ENCODE measurements around the gene RAPGEF6. TPM values are rescaled to one million over a fixed set of nuclear protein-coding genes. Genes with fewer than 3 reads are reported as not detected.

RAPGEF6 gene
- total and polyA plus RNA-seq, 2 experiments from 2014 or later = 9.5 to 20.3 TPM

DNA sequence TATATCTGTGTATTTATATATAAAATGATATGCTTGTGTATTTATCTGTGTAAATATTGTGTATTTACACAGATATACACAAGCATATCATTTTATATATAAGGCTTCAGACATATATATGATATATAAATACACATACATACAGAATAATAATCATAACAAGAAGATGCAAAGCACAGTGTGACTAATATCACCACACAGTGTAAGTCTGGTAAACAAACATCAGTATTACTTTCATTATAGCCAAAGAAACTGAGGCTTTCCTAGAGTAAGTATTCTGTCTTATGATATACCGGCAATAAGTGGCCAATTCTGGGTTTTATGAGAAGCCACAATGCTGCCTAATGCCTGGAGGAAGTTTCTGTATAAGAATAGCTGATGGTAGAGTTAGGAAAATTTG lies 29.9 kb upstream of the RAPGEF6 start:
- Histone ChIP-seq H3K27me3 (ENCODE audit: insufficient read depth) (no peaks in the 10 kb centered on the region), H3K27ac (ENCODE audit: low read depth) (no peak overlapping the region), H4K20me1 (replicated peaks; ENCODE audit: insufficient read depth) (no peaks in the 10 kb centered on the region), H3K4me2 (no peak overlapping the region), H3K79me2 (replicated peaks; ENCODE audit: insufficient read depth) (no peaks in the 10 kb centered on the region), H3K4me1 (ENCODE audit: insufficient read depth) (no peaks in the 10 kb centered on the region), H3K4me3 (no peak overlapping the region), H2AFZ (no peak overlapping the region), H3F3A (replicated peaks; ENCODE audit: low read depth) (no peaks in the 10 kb centered on the region), H3K36me3 (ENCODE audit: insufficient read depth) (peaks cover 8% of the 10 kb centered on the region; the same call in 1 of the 2 replicates), H3K9me2 (ENCODE audit: insufficient read depth) (no peaks in the 10 kb centered on the region)
- Mint-ChIP-seq H3K4me3 (no peak overlapping the region), H3K27me3 (ENCODE audit: insufficient read depth, low read depth, poor library complexity) (peaks cover under 1% of the 10 kb centered on the region), H3K4me1 (no peaks in the 10 kb centered on the region), H3K9me3 (peaks cover 20% of the 10 kb centered on the region), H3K36me3 (ENCODE audit: low read depth) (peaks cover 36% of the 10 kb centered on the region), H3K27ac (no peak overlapping the region)
- no peak for DNase-seq (ENCODE audit: low spot score)
- TF ChIP-seq CREB1 (CRISPR knock-in tag; IDR thresholded peaks at IDR 0.05; ENCODE audit: low read depth) (no peak), ZNF331 (CRISPR knock-in tag; IDR thresholded peaks at IDR 0.05; ENCODE audit: low read depth) (no peak), POLR2AphosphoS5 (IDR thresholded peaks at IDR 0.05; ENCODE audit: low read depth) (no peak), EZH2 (IDR thresholded peaks at IDR 0.05; ENCODE audit: low read depth, unreplicated experiment) (no peak), STAT1 (IDR thresholded peaks at IDR 0.05; ENCODE audit: unreplicated experiment) (no peak), JUNB (IDR thresholded peaks at IDR 0.05; ENCODE audit: unreplicated experiment) (no peak), EZH2phosphoT487 (IDR thresholded peaks at IDR 0.05; ENCODE audit: unreplicated experiment) (no peak), NANOG (IDR thresholded peaks at IDR 0.05; ENCODE audit: borderline replicate concordance) (no peak)
- TF ChIP-seq, protein P1, sequence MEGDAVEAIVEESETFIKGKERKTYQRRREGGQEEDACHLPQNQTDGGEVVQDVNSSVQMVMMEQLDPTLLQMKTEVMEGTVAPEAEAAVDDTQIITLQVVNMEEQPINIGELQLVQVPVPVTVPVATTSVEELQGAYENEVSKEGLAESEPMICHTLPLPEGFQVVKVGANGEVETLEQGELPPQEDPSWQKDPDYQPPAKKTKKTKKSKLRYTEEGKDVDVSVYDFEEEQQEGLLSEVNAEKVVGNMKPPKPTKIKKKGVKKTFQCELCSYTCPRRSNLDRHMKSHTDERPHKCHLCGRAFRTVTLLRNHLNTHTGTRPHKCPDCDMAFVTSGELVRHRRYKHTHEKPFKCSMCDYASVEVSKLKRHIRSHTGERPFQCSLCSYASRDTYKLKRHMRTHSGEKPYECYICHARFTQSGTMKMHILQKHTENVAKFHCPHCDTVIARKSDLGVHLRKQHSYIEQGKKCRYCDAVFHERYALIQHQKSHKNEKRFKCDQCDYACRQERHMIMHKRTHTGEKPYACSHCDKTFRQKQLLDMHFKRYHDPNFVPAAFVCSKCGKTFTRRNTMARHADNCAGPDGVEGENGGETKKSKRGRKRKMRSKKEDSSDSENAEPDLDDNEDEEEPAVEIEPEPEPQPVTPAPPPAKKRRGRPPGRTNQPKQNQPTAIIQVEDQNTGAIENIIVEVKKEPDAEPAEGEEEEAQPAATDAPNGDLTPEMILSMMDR (conservative IDR thresholded peaks at IDR 0.05; ENCODE audit: low read depth in 2 of 2) = no peak
- TF ChIP-seq, protein P2, sequence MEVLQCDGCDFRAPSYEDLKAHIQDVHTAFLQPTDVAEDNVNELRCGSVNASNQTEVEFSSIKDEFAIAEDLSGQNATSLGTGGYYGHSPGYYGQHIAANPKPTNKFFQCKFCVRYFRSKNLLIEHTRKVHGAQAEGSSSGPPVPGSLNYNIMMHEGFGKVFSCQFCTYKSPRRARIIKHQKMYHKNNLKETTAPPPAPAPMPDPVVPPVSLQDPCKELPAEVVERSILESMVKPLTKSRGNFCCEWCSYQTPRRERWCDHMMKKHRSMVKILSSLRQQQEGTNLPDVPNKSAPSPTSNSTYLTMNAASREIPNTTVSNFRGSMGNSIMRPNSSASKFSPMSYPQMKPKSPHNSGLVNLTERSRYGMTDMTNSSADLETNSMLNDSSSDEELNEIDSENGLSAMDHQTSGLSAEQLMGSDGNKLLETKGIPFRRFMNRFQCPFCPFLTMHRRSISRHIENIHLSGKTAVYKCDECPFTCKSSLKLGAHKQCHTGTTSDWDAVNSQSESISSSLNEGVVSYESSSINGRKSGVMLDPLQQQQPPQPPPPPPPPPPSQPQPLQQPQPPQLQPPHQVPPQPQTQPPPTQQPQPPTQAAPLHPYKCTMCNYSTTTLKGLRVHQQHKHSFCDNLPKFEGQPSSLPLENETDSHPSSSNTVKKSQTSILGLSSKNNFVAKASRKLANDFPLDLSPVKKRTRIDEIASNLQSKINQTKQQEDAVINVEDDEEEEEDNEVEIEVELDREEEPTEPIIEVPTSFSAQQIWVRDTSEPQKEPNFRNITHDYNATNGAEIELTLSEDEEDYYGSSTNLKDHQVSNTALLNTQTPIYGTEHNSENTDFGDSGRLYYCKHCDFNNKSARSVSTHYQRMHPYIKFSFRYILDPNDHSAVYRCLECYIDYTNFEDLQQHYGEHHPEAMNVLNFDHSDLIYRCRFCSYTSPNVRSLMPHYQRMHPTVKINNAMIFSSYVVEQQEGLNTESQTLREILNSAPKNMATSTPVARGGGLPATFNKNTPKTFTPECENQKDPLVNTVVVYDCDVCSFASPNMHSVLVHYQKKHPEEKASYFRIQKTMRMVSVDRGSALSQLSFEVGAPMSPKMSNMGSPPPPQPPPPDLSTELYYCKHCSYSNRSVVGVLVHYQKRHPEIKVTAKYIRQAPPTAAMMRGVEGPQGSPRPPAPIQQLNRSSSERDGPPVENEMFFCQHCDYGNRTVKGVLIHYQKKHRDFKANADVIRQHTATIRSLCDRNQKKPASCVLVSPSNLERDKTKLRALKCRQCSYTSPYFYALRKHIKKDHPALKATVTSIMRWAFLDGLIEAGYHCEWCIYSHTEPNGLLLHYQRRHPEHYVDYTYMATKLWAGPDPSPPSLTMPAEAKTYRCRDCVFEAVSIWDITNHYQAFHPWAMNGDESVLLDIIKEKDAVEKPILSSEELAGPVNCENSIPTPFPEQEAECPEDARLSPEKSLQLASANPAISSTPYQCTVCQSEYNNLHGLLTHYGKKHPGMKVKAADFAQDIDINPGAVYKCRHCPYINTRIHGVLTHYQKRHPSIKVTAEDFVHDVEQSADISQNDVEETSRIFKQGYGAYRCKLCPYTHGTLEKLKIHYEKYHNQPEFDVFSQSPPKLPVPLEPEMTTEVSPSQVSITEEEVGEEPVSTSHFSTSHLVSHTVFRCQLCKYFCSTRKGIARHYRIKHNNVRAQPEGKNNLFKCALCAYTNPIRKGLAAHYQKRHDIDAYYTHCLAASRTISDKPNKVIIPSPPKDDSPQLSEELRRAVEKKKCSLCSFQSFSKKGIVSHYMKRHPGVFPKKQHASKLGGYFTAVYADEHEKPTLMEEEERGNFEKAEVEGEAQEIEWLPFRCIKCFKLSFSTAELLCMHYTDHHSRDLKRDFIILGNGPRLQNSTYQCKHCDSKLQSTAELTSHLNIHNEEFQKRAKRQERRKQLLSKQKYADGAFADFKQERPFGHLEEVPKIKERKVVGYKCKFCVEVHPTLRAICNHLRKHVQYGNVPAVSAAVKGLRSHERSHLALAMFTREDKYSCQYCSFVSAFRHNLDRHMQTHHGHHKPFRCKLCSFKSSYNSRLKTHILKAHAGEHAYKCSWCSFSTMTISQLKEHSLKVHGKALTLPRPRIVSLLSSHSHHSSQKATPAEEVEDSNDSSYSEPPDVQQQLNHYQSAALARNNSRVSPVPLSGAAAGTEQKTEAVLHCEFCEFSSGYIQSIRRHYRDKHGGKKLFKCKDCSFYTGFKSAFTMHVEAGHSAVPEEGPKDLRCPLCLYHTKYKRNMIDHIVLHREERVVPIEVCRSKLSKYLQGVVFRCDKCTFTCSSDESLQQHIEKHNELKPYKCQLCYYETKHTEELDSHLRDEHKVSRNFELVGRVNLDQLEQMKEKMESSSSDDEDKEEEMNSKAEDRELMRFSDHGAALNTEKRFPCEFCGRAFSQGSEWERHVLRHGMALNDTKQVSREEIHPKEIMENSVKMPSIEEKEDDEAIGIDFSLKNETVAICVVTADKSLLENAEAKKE (CRISPR knock-in tag; IDR thresholded peaks at IDR 0.05) = no peak
- TF ChIP-seq, protein P3, sequence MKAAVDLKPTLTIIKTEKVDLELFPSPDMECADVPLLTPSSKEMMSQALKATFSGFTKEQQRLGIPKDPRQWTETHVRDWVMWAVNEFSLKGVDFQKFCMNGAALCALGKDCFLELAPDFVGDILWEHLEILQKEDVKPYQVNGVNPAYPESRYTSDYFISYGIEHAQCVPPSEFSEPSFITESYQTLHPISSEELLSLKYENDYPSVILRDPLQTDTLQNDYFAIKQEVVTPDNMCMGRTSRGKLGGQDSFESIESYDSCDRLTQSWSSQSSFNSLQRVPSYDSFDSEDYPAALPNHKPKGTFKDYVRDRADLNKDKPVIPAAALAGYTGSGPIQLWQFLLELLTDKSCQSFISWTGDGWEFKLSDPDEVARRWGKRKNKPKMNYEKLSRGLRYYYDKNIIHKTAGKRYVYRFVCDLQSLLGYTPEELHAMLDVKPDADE (IDR thresholded peaks at IDR 0.05) = no peak
- TF ChIP-seq, protein P4, sequence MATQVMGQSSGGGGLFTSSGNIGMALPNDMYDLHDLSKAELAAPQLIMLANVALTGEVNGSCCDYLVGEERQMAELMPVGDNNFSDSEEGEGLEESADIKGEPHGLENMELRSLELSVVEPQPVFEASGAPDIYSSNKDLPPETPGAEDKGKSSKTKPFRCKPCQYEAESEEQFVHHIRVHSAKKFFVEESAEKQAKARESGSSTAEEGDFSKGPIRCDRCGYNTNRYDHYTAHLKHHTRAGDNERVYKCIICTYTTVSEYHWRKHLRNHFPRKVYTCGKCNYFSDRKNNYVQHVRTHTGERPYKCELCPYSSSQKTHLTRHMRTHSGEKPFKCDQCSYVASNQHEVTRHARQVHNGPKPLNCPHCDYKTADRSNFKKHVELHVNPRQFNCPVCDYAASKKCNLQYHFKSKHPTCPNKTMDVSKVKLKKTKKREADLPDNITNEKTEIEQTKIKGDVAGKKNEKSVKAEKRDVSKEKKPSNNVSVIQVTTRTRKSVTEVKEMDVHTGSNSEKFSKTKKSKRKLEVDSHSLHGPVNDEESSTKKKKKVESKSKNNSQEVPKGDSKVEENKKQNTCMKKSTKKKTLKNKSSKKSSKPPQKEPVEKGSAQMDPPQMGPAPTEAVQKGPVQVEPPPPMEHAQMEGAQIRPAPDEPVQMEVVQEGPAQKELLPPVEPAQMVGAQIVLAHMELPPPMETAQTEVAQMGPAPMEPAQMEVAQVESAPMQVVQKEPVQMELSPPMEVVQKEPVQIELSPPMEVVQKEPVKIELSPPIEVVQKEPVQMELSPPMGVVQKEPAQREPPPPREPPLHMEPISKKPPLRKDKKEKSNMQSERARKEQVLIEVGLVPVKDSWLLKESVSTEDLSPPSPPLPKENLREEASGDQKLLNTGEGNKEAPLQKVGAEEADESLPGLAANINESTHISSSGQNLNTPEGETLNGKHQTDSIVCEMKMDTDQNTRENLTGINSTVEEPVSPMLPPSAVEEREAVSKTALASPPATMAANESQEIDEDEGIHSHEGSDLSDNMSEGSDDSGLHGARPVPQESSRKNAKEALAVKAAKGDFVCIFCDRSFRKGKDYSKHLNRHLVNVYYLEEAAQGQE (IDR thresholded peaks at IDR 0.05; ENCODE audit: unreplicated experiment) = no peak
- no peak for ATAC-seq

Data from GM23338 (cell line).